Hepatocyte (in vitro differentiated cells): ENCODE data around the gene P2RY2. TPM values are rescaled to one million over a fixed set of nuclear protein-coding genes. Genes with fewer than 3 reads are reported as not detected.

Experiments used
- DNase-seq: peaks from one replicate; pipeline ENCODE4 v3.0.0-alpha.2; 2016; ENCODE audit warnings: low spot score
- H2AFZ ChIP-seq: fragments of 200-600 bp; sonication (generic); 2 replicates; pipeline ENCODE4 v1.6.0; 2016; ENCODE audit warnings: antibody characterized with exemption, mild to moderate bottlenecking
- H3K27ac ChIP-seq: fragments of 200-600 bp; sonication (generic); 2 replicates; pipeline ENCODE4 v1.5.1; 2016; ENCODE audit warnings: mild to moderate bottlenecking
- H3K27me3 ChIP-seq: fragments of 200-600 bp; sonication (generic); 2 replicates; pipeline ENCODE4 v1.6.1; 2016
- H3K36me3 ChIP-seq: fragments of 200-600 bp; sonication (generic); replicated peaks from 2 replicates; pipeline ENCODE4 v1.5.1; 2016; ENCODE audit warnings: low read depth; ENCODE audit not compliant: insufficient read depth
- H3K4me1 ChIP-seq: fragments of 200-600 bp; sonication (generic); 2 replicates; pipeline ENCODE4 v1.5.1; 2016; ENCODE audit warnings: mild to moderate bottlenecking, moderate library complexity; ENCODE audit not compliant: insufficient read depth
- H3K4me2 ChIP-seq: fragments of 200-600 bp; sonication (generic); 2 replicates; pipeline ENCODE4 v1.6.0; 2016
- H3K4me3 ChIP-seq: fragments of 200-600 bp; sonication (generic); 2 replicates; pipeline ENCODE4 v1.5.1; 2016; ENCODE audit warnings: mild to moderate bottlenecking
- H3K79me2 ChIP-seq: fragments of 200-600 bp; sonication (generic); 2 replicates; pipeline ENCODE4 v1.6.0; 2017; ENCODE audit warnings: mild to moderate bottlenecking
- H3K9me2 ChIP-seq: fragments of 200-600 bp; sonication (generic); replicated peaks from 2 replicates; pipeline ENCODE4 v1.6.0; 2017; ENCODE audit warnings: mild to moderate bottlenecking; ENCODE audit not compliant: insufficient read depth
- H3K9me3 ChIP-seq: fragments of 200-600 bp; sonication (generic); 2 replicates; pipeline ENCODE4 v1.5.1; 2016; ENCODE audit warnings: low read depth, mild to moderate bottlenecking
- H4K20me1 ChIP-seq: fragments of 200-600 bp; sonication (generic); 2 replicates; pipeline ENCODE4 v1.6.0; 2016; ENCODE audit warnings: mild to moderate bottlenecking; ENCODE audit not compliant: insufficient read depth, poor library complexity, severe bottlenecking
- EZH2 ChIP-seq: fragments of 200-600 bp; sonication (generic); IDR thresholded peaks from 2 replicates; pipeline ENCODE4 v1.6.1; 2016; ENCODE audit warnings: antibody characterized with exemption, mild to moderate bottlenecking, borderline replicate concordance
- EZH2phosphoT487 ChIP-seq: fragments of 200-600 bp; sonication (generic); IDR thresholded peaks from one replicate; pipeline ENCODE4 v1.6.1; 2018; ENCODE audit warnings: antibody characterized with exemption, mild to moderate bottlenecking, low read depth, moderate library complexity; ENCODE audit not compliant: unreplicated experiment, severe bottlenecking
- WGBS: methylation state at CpG from one replicate; pipeline ENCODE4 v1.1.6; 2016; ENCODE audit warnings: low lambda C conversion rate; ENCODE audit errors: missing lambda C conversion rate; 5-methylcytosine and 5-hydroxymethylcytosine counted together
- polyA plus RNA-seq: library from polyadenylated mRNA; unstranded; fragments of >200 nt; fragmentation: Nextera tagmentation; extraction: Ambion mirVana; gene quantifications from 2 replicates; pipeline ENCODE4 v1.2.1, GENCODE V29; 2016
- total RNA-seq: library from RNA; depleted of rRNA; stranded (reverse); fragments of >200 nt; gene quantifications from 2 replicates; pipeline ENCODE4 v1.2.3, GENCODE V29; 2014
- TF ChIP-seq, protein P1 (sequence below): fragments of 200-600 bp; sonication (generic); IDR thresholded peaks from 2 replicates; pipeline ENCODE4 v1.5.1; 2016; ENCODE audit warnings: antibody characterized with exemption, mild to moderate bottlenecking; ENCODE audit not compliant: poor library complexity

Gene P2RY2
- total and polyA plus RNA-seq, 2 experiments from 2014 or later, result 2.5 to 6.3 TPM

DNA sequence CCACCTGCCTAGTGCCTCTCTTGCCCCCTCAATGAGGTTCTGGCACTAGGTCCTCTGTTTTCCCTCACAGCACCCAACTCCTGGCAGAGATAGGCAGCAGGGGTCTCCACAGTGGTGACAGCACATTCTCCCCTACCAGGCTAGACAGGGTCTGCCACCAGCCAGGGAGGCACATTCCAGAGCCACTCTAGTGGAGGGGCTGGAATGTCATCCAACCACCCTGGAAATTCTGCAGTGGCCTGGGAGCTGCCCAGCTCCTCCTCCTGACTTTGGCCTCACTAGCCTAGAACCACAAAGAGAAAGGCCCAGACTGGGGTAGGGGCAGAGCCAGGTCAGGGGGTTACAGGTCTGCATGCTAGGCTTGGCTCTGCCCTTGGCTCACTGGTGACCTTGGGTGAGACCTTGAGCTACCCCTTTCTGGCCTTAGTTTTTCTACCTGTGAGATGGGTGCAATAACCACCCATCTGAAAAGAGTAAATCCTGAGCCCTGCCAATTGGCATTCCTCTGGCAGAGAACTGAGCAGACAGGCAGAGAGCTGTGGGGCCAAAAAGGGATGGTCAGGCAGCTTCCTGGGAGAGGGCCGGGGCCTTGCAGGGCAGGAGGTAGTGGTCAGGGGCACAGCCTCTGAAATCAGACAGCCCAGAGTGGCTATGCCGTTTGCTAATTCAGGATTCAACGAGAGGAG is 7.1 kb downstream of the P2RY2 start:
- Histone ChIP-seq H3K79me2 (no peaks in the 10 kb centered on the region), H3K4me2 (no peak overlapping the region), H3K9me3 (no peaks in the 10 kb centered on the region), H3K27me3 (no peaks in the 10 kb centered on the region), H3K36me3 (no peaks in the 10 kb centered on the region), H3K4me3 (no peak overlapping the region), H2AFZ (no peak overlapping the region), H3K27ac (no peak overlapping the region), H4K20me1 (no peaks in the 10 kb centered on the region), H3K9me2 (no peaks in the 10 kb centered on the region), H3K4me1 (no peaks in the 10 kb centered on the region)
- TF ChIP-seq EZH2, result no peak
- no peak for TF ChIP-seq EZH2phosphoT487
- TF ChIP-seq, protein P1, sequence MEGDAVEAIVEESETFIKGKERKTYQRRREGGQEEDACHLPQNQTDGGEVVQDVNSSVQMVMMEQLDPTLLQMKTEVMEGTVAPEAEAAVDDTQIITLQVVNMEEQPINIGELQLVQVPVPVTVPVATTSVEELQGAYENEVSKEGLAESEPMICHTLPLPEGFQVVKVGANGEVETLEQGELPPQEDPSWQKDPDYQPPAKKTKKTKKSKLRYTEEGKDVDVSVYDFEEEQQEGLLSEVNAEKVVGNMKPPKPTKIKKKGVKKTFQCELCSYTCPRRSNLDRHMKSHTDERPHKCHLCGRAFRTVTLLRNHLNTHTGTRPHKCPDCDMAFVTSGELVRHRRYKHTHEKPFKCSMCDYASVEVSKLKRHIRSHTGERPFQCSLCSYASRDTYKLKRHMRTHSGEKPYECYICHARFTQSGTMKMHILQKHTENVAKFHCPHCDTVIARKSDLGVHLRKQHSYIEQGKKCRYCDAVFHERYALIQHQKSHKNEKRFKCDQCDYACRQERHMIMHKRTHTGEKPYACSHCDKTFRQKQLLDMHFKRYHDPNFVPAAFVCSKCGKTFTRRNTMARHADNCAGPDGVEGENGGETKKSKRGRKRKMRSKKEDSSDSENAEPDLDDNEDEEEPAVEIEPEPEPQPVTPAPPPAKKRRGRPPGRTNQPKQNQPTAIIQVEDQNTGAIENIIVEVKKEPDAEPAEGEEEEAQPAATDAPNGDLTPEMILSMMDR, result no peak
- 75% methylated on average over 3 of the region's 3 CpGs for WGBS
- no peak for DNase-seq

- no peaks in the 10 kb centered on the region for H3K4me1 ChIP-seq
- TF ChIP-seq, protein P1, result no peak
- TF ChIP-seq EZH2 (no peak), EZH2phosphoT487 (no peak)
- no peaks in the 10 kb centered on the region for H3K27me3 ChIP-seq
- H3K4me2 ChIP-seq, result no peak overlapping the region
- H4K20me1 ChIP-seq, result no peaks in the 10 kb centered on the region
- no peak overlapping the region for H3K27ac ChIP-seq
- no peaks in the 10 kb centered on the region for H3K9me2 ChIP-seq
- H2AFZ ChIP-seq, result no peak overlapping the region
- WGBS, result 95% methylated on average over 7 of the region's 7 CpGs
- H3K79me2 ChIP-seq, result no peaks in the 10 kb centered on the region
- no peaks in the 10 kb centered on the region for H3K36me3 ChIP-seq
- no peak for DNase-seq
- no peaks in the 10 kb centered on the region for H3K9me3 ChIP-seq
- no peak overlapping the region for H3K4me3 ChIP-seq
Measured at GRCh38 chr11:73225851-73226250, 7.8 kb downstream of the P2RY2 start.

DNA sequence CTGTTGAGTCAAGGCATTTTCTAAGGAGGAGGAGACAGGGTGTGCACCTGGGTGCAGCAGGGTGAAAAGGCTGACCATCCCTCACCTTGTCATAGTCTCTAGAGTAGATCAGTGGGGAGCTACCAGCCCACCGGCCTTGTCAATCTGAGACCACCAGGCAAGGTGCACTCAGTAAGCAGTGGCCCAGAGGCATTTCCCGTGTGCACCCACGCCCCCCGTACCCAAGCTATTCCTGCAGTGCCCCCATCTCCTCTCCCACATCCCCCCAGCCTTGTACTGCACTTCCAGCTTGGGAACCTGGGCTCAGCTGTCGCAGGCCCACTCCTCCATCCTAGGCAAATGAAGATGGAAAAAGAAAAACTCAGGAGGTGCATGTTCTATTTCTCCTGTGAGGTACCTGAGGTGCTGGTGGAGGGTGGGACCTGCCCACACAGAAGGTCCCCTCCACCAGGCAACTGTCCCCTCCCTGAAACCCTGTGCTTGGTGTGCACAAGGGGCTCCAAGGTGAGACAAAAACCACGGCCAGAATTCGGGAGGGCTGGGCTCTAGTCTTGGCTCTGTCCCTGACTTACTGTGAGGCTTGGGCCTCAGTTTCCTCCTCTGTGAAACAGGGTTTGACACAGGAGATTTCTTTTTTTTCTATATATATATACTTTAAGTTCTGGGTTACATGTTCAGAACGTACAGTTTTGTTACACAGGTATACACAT is 8.4 kb downstream of the P2RY2 start:
- Histone ChIP-seq H3K36me3 (no peaks in the 10 kb centered on the region), H3K4me1 (no peaks in the 10 kb centered on the region), H3K27ac (no peak overlapping the region), H3K4me2 (no peak overlapping the region), H3K9me3 (no peaks in the 10 kb centered on the region), H4K20me1 (no peaks in the 10 kb centered on the region), H3K9me2 (no peaks in the 10 kb centered on the region), H3K4me3 (no peak overlapping the region), H2AFZ (no peak overlapping the region), H3K27me3 (no peaks in the 10 kb centered on the region), H3K79me2 (no peaks in the 10 kb centered on the region)
- TF ChIP-seq EZH2phosphoT487 (no peak), EZH2 (no peak)
- TF ChIP-seq, protein P1, result no peak
- DNase-seq, result no peak
- WGBS, result 82% methylated on average over 8 of the region's 8 CpGs
